PC-3 (cell line): Measurements from ENCODE around the gene UBE2G1. TPM values are rescaled to one million over a fixed set of nuclear protein-coding genes. Genes with fewer than 3 reads are reported as not detected.

ENCODE experiments used
- ATAC-seq: fragments of 200-7000 bp; cut with Tn5 transposase; 2 replicates; pipeline ENCODE4 v1.9.1; 2020; ENCODE audit warnings: mild to moderate bottlenecking, moderate library complexity
- BruUV-seq: library from RNA; stranded (reverse); fragments of 400-500 nt; replicated peaks from 2 replicates; lab custom pipeline; 2021; lab: Mats Ljungman, UMichigan
- CTCF ChIA-PET: fragments of 300-600 bp; sonication (Branson Sonifier 250); formaldehyde crosslinking; loops from one replicate; lab custom pipeline; 2022; ENCODE audit warnings: antibody characterized with exemption; lab: Charles Lee
- POLR2A ChIA-PET: fragments of 300-600 bp; sonication (Branson Sonifier 250); formaldehyde crosslinking; loops from one replicate; lab custom pipeline; 2022; ENCODE audit warnings: antibody characterized with exemption; ENCODE audit not compliant: unreplicated experiment; lab: Charles Lee
- DNase-seq: peaks from one replicate; pipeline ENCODE4 v3.0.0-alpha.2; 2015
- H2AFZ ChIP-seq: fragments of 300-600 bp; sonication (generic); 2 replicates; pipeline ENCODE4 v1.6.0; 2016; ENCODE audit warnings: antibody characterized with exemption, low read length
- H3F3A ChIP-seq: fragments of 300-600 bp; sonication (generic); one replicate; pipeline ENCODE4 v1.6.0; 2017; ENCODE audit warnings: antibody characterized with exemption, low read length, control low read depth, mild to moderate bottlenecking; ENCODE audit not compliant: unreplicated experiment
- H3K27ac ChIP-seq: fragments of 300-600 bp; sonication (generic); 2 replicates; pipeline ENCODE4 v1.5.1; 2016; ENCODE audit warnings: mild to moderate bottlenecking, low read length
- H3K27me3 ChIP-seq: fragments of 300-600 bp; sonication (generic); 2 replicates; pipeline ENCODE4 v1.6.1; 2016; ENCODE audit warnings: low read length, mixed read lengths
- H3K36me3 ChIP-seq: fragments of 300-600 bp; sonication (generic); 2 replicates; pipeline ENCODE4 v1.6.1; 2016; ENCODE audit warnings: low read depth, mixed run types, low read length, mixed read lengths
- H3K4me1 ChIP-seq: fragments of 300-600 bp; sonication (generic); 2 replicates; pipeline ENCODE4 v1.5.1; 2016; ENCODE audit warnings: low read length; ENCODE audit not compliant: insufficient read depth
- H3K4me2 ChIP-seq: fragments of 300-600 bp; sonication (generic); 2 replicates; pipeline ENCODE4 v1.6.0; 2016; ENCODE audit warnings: low read length
- H3K4me3 ChIP-seq: fragments of 300-600 bp; sonication (generic); 2 replicates; pipeline ENCODE4 v1.5.1; 2016; ENCODE audit warnings: mild to moderate bottlenecking, low read length, mixed read lengths
- H3K79me2 ChIP-seq: fragments of 300-600 bp; sonication (generic); 2 replicates; pipeline ENCODE4 v1.6.1; 2017; ENCODE audit warnings: low read length, mixed read lengths
- H3K9ac ChIP-seq: fragments of 300-600 bp; sonication (generic); 2 replicates; pipeline ENCODE4 v1.6.0; 2016; ENCODE audit warnings: mild to moderate bottlenecking, low read length
- H3K9me2 ChIP-seq: fragments of 300-600 bp; sonication (generic); replicated peaks from 2 replicates; pipeline ENCODE4 v1.6.1; 2016; ENCODE audit warnings: mixed run types, low read length, mixed read lengths
- H3K9me3 ChIP-seq: fragments of 300-600 bp; sonication (generic); 2 replicates; pipeline ENCODE4 v1.6.1; 2016; ENCODE audit warnings: low read length, mixed read lengths
- H4K20me1 ChIP-seq: fragments of 300-600 bp; sonication (generic); 2 replicates; pipeline ENCODE4 v1.6.1; 2016; ENCODE audit warnings: low read length, mixed read lengths
- EZH2 ChIP-seq: fragments of 300-600 bp; sonication (generic); IDR thresholded peaks from one replicate; pipeline ENCODE4 v1.6.1; 2017; ENCODE audit warnings: antibody characterized with exemption, mild to moderate bottlenecking, low read length; ENCODE audit not compliant: unreplicated experiment
- EZH2phosphoT487 ChIP-seq: fragments of 300-600 bp; sonication (generic); IDR thresholded peaks from 2 replicates; pipeline ENCODE4 v1.6.1; 2018; ENCODE audit warnings: mild to moderate bottlenecking, antibody characterized with exemption, low read length, borderline replicate concordance
- intact Hi-C: fragments of 100-400 bp; cut with micrococcal nuclease; formaldehyde crosslinking; loops from 2 replicates; pipeline ENCODE4 v1.9.0; 2023
- total RNA-seq: library from RNA; depleted of rRNA; stranded (reverse); fragments of >200 nt; gene quantifications from 2 replicates; pipeline ENCODE4 v1.2.3, GENCODE V29; 2014
- TF ChIP-seq, protein P1 (sequence below): fragments of 300-600 bp; sonication (generic); conservative IDR thresholded peaks from 2 replicates; pipeline ENCODE4 v1.5.1; 2017; ENCODE audit warnings: antibody characterized with exemption, low read depth, mild to moderate bottlenecking, low read length

UBE2G1 gene
- total RNA-seq, 1 experiment from 2014 or later, result 35.8 TPM

GRCh38 chr17:4405038-4405669, 38.7 kb upstream of the UBE2G1 start:
- no peaks in the 10 kb centered on the region for H4K20me1 ChIP-seq
- no peak overlapping the region for H3K4me3 ChIP-seq
- H3K27me3 ChIP-seq, result no peaks in the 10 kb centered on the region
- ChIA-PET POLR2A (no interaction called here), CTCF (no interaction called here)
- H3K9ac ChIP-seq, result no peak overlapping the region
- H3K4me2 ChIP-seq, result no peak overlapping the region
- TF ChIP-seq EZH2phosphoT487 (no peak), EZH2 (no peak)
- TF ChIP-seq, protein P1, sequence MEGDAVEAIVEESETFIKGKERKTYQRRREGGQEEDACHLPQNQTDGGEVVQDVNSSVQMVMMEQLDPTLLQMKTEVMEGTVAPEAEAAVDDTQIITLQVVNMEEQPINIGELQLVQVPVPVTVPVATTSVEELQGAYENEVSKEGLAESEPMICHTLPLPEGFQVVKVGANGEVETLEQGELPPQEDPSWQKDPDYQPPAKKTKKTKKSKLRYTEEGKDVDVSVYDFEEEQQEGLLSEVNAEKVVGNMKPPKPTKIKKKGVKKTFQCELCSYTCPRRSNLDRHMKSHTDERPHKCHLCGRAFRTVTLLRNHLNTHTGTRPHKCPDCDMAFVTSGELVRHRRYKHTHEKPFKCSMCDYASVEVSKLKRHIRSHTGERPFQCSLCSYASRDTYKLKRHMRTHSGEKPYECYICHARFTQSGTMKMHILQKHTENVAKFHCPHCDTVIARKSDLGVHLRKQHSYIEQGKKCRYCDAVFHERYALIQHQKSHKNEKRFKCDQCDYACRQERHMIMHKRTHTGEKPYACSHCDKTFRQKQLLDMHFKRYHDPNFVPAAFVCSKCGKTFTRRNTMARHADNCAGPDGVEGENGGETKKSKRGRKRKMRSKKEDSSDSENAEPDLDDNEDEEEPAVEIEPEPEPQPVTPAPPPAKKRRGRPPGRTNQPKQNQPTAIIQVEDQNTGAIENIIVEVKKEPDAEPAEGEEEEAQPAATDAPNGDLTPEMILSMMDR, result no peak
- no peaks in the 10 kb centered on the region for H3K9me2 ChIP-seq
- intact Hi-C loops, result no loop called here
- H3K4me1 ChIP-seq, result no peaks in the 10 kb centered on the region
- no peaks in the 10 kb centered on the region for H3F3A ChIP-seq
- no TSS peak for BruUV-seq
- H3K79me2 ChIP-seq, result no peaks in the 10 kb centered on the region
- no peak overlapping the region for H2AFZ ChIP-seq
- ATAC-seq (no peak), DNase-seq (no peak)
- H3K36me3 ChIP-seq, result no peaks in the 10 kb centered on the region
- no peaks in the 10 kb centered on the region for H3K9me3 ChIP-seq
- H3K27ac ChIP-seq, result no peak overlapping the region

GRCh38 chr17:4397840-4398239, 31.4 kb upstream of the UBE2G1 start:
- Histone ChIP-seq H3K79me2 (no peaks in the 10 kb centered on the region), H3K9me3 (no peaks in the 10 kb centered on the region), H4K20me1 (no peaks in the 10 kb centered on the region), H2AFZ (no peak overlapping the region), H3K4me2 (no peak overlapping the region), H3K27me3 (no peaks in the 10 kb centered on the region), H3K4me1 (peaks cover 11% of the 10 kb centered on the region), H3K9ac (no peak overlapping the region), H3K9me2 (no peaks in the 10 kb centered on the region), H3K4me3 (no peak overlapping the region), H3K27ac (no peak overlapping the region), H3F3A (no peaks in the 10 kb centered on the region), H3K36me3 (no peaks in the 10 kb centered on the region)
- no peak for ATAC-seq
- ChIA-PET POLR2A (no interaction called here), CTCF (no interaction called here)
- TF ChIP-seq, protein P1, result no peak
- TF ChIP-seq EZH2, result no peak
- TF ChIP-seq EZH2phosphoT487, result no peak
- intact Hi-C loops, result no loop called here
- BruUV-seq, result no TSS peak
- no peak for DNase-seq

DNA sequence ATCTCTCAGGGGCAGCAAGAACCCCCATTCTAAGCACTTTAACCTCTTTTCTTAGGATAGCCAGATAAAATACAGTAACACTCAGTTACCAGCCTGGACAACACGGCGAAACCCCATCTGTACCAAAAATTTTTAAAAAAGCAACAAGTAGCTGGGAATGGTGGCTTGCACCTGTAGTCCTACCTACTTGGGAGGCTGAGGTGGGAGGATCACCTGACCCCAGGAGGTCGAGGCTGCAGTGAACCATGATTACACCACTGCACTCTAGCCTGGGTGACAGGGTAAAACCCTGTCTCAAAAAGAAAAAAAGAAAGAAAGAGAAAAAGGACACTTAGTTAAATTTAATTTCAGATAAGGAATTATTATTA, 28.6 kb upstream of the UBE2G1 start:
- Histone ChIP-seq H3F3A (no peaks in the 10 kb centered on the region), H3K27ac (no peak overlapping the region), H2AFZ (no peak overlapping the region), H3K9me2 (no peaks in the 10 kb centered on the region), H3K9me3 (no peaks in the 10 kb centered on the region), H3K4me3 (no peak overlapping the region), H3K9ac (no peak overlapping the region), H3K27me3 (no peaks in the 10 kb centered on the region), H4K20me1 (no peaks in the 10 kb centered on the region), H3K79me2 (no peaks in the 10 kb centered on the region), H3K4me2 (no peak overlapping the region), H3K36me3 (no peaks in the 10 kb centered on the region), H3K4me1 (peaks cover 11% of the 10 kb centered on the region)
- TF ChIP-seq EZH2 (no peak), EZH2phosphoT487 (no peak)
- TF ChIP-seq, protein P1, result no peak
- no TSS peak for BruUV-seq
- ChIA-PET CTCF (no interaction called here), POLR2A (no interaction called here)
- intact Hi-C loops, result no loop called here
- DNase-seq (no peak), ATAC-seq (no peak)
